ENCODE results near the gene LAMB2. TPM values are rescaled to one million over a fixed set of nuclear protein-coding genes. Genes with fewer than 3 reads are reported as not detected.

The LAMB2 gene
- total RNA-seq, 1 donor from 2014 or later: 316 TPM

DNA sequence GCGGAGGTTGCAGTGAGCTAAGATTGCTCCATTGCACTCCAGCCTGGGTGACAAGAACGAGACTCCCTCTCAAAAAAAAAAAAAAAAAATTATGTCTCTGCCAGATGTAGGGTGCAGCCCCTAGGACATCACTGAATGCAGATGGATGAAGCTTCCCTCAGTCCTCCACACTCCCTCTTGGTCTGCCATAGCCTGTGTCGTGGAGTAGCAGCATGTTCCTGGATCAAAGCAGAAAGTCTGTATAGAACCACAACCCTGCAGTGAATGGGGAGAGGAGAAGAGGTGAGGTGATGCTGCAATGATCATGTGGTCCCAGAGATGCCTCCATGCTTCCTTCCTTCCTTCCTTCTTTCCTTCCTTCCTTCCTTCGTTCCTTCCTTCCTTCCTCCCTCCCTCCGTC, 15.3 kb upstream of the LAMB2 start:
- no peaks in the 10 kb centered on the region for H3K36me3 Mint-ChIP-seq
- no peak for DNase-seq (ENCODE audit: extremely low spot score, unreplicated experiment)
- no peaks in the 10 kb centered on the region for H3K4me1 Mint-ChIP-seq (ENCODE audit: unreplicated experiment)
- H3K9me3 Mint-ChIP-seq: no peaks in the 10 kb centered on the region
- no peak overlapping the region for H3K4me3 Mint-ChIP-seq
- no peak overlapping the region for H3K27ac Mint-ChIP-seq
- TF ChIP-seq, protein P1, sequence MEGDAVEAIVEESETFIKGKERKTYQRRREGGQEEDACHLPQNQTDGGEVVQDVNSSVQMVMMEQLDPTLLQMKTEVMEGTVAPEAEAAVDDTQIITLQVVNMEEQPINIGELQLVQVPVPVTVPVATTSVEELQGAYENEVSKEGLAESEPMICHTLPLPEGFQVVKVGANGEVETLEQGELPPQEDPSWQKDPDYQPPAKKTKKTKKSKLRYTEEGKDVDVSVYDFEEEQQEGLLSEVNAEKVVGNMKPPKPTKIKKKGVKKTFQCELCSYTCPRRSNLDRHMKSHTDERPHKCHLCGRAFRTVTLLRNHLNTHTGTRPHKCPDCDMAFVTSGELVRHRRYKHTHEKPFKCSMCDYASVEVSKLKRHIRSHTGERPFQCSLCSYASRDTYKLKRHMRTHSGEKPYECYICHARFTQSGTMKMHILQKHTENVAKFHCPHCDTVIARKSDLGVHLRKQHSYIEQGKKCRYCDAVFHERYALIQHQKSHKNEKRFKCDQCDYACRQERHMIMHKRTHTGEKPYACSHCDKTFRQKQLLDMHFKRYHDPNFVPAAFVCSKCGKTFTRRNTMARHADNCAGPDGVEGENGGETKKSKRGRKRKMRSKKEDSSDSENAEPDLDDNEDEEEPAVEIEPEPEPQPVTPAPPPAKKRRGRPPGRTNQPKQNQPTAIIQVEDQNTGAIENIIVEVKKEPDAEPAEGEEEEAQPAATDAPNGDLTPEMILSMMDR (conservative IDR thresholded peaks at IDR 0.05): no peak
- H3K27me3 Mint-ChIP-seq: no peaks in the 10 kb centered on the region

DNA sequence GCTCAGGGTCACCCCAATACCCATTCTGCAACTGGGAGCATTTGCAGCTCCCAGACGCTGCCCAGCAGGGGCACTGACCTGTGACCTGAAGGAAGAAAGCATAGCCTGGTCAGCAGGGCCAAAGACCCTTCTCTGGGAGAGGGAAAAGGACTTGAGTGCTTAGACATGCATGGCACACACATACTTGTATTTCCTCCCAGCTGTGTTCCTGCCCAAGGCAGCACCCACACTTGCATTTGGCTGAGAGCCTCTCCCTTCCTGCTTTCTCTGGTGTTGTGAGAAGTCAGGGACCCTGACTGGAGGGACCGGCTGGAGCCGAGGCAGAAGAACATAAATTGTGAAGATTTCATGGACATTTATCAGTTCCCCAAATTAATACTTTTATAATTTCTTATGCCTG, 7.2 kb upstream of the LAMB2 start:
- no peak for DNase-seq (ENCODE audit: extremely low spot score, unreplicated experiment)
- Mint-ChIP-seq H3K36me3 (no peaks in the 10 kb centered on the region), H3K27ac (no peak overlapping the region), H3K4me1 (ENCODE audit: unreplicated experiment) (no peaks in the 10 kb centered on the region), H3K27me3 (no peaks in the 10 kb centered on the region), H3K9me3 (peaks cover 10% of the 10 kb centered on the region), H3K4me3 (no peak overlapping the region)
- TF ChIP-seq, protein P1 (conservative IDR thresholded peaks at IDR 0.05): no peak

DNA sequence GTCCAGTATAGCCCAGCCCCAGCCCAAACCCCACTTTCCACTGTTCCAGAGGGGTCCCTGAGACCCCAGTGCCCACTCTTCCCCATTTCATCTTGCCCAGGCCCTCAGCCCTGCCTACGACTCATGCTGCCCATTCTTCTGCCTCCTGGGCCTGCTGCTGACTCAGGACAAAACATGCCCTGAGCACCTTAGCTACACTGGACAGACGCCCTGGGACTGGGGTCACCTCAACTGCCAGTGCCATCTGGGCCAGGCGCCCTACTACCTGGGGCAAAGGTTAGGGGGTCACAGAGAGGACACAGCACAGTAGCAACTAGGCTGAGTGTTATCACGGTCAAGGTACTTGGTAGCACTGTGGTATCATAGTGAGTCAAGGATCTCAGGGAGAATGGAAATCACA, 2.6 kb upstream of the LAMB2 start:
- Mint-ChIP-seq H3K4me3 (peak overlapping the region; percentile 62), H3K4me1 (ENCODE audit: unreplicated experiment) (no peaks in the 10 kb centered on the region), H3K36me3 (no peaks in the 10 kb centered on the region), H3K9me3 (no peaks in the 10 kb centered on the region), H3K27ac (peak overlapping the region; percentile 74), H3K27me3 (no peaks in the 10 kb centered on the region)
- no peak for DNase-seq (ENCODE audit: extremely low spot score, unreplicated experiment)
- TF ChIP-seq, protein P1 (conservative IDR thresholded peaks at IDR 0.05): no peak

DNA sequence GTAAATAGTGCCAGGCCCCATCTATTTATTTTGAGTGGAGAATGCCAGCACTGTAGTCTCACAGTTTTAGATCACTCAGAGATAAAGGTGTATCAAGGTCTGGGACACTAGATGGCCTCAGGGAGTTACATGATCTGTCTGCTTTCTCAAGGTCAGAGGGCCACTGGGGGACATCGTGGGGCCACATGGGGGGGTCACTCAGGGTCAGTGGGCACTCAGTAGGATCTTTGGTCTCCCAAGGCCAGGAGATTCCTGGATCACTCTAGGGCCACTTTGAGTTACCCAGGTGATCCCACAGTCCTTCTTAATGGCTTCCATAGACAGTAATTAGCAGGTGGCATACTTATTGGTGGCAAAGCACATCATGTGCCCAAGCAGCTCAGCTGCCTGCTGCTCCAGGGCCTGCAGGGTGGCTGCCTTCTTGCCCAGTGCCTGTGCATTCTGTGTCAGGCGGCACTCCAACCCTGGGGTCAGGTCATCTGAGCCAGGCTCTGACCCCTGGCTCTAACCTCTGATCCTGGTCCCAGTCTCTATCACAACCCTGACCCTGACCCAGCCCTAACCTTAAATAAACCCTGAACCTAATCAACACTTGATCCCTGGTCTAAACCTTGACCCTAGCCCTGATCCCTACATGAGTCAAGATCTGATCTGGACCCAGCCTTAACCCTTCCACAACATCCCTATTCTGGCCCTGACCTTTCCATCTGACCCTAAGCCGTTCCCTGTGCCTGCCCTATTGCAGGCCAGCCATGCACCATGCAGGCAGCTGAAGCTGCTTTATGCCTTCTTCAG, 1.8 kb upstream of the LAMB2 start:
- no peaks in the 10 kb centered on the region for H3K9me3 Mint-ChIP-seq
- TF ChIP-seq, protein P1 (conservative IDR thresholded peaks at IDR 0.05): no peak
- H3K27me3 Mint-ChIP-seq: no peaks in the 10 kb centered on the region
- DNase-seq (ENCODE audit: extremely low spot score, unreplicated experiment): no peak
- peak overlapping the region; percentile 71 for H3K4me3 Mint-ChIP-seq
- H3K36me3 Mint-ChIP-seq: no peaks in the 10 kb centered on the region
- H3K4me1 Mint-ChIP-seq (ENCODE audit: unreplicated experiment): no peaks in the 10 kb centered on the region
- H3K27ac Mint-ChIP-seq: peak overlapping the region; percentile 74

DNA sequence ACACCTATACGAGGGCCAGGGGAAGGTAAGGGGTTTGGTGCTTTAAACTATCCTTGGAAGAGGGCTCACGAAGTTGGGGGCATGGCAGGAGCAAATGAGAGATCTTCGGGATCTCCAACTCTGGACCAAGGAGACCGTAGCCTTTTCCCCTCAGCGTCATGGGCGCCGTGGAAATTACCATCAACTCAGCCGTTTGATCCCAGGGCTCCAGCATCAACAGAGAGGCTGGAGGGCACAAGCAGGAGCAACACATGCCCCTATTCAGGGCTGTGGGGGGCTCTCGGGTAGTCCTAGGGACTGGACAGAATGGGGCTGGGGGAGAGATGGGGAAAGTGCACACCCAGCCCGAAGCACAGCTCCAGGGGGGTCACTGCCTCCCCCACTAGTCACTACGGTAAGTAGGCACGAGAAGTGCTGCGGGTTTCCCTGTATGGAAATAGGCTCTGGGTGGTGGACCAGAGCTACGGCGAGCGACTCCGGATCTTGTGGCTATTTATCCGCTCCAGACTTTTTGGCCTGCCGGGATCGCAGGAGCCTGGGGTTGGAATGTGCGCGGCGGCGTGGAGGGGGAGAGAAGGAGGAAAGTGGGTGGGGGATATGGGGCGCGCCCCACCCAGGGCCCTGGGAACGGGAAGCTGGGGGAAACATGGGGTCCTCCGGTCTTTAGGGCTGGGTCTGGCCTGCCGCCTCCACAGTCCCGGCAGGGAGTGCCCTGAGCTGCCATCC, 539 bp upstream of the LAMB2 start:
- no peaks in the 10 kb centered on the region for H3K4me1 Mint-ChIP-seq (ENCODE audit: unreplicated experiment)
- peak; percentile 86 for DNase-seq (ENCODE audit: extremely low spot score, unreplicated experiment)
- peak overlapping the region; percentile 92 for H3K27ac Mint-ChIP-seq
- H3K27me3 Mint-ChIP-seq: no peaks in the 10 kb centered on the region
- TF ChIP-seq, protein P1 (conservative IDR thresholded peaks at IDR 0.05): no peak
- no peaks in the 10 kb centered on the region for H3K9me3 Mint-ChIP-seq
- H3K4me3 Mint-ChIP-seq: peak overlapping the region; percentile 95
- no peaks in the 10 kb centered on the region for H3K36me3 Mint-ChIP-seq
